ENCODE data around the gene SEC61B.
"Not testable (repeated sequence)": the region's sequence is repeated elsewhere in the genome, so short reads cannot be mapped to it uniquely, and the experiment has no call there.

SEC61B gene

DNA sequence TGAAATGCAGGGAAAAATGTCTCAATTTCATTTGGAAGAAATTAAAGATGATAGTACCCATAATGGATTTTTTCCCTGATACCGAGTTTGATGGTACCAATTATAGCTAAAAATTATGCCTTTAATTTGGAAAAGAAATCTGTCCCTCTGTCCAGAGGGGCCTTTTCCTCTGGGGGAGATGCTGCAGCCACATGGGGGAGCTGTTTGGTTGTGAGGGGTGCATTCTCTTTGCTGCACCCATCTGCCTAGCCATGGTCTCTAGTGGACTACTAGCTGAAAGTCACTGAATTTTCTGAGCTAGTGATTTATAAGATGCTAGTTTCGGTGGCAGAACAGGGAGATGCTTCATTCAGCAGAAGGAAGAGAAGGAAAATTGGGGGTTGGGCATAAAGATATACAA is 9.6 kb downstream of the SEC61B start:
- in situ Hi-C loops (cut with HindIII; ENCODE audit: low pct_unique_long_range_greater_than_20kb, low sequenced_read_pairs), result no loop called here
- TF ChIP-seq JUND (IDR thresholded peaks at IDR 0.05; ENCODE audit: low read depth), result no peak
- DNase-seq (ENCODE audit: low read depth in 1 of 2, low spot score in 1 of 2), result peak in 1 of 2 experiments; percentile 9

DNA sequence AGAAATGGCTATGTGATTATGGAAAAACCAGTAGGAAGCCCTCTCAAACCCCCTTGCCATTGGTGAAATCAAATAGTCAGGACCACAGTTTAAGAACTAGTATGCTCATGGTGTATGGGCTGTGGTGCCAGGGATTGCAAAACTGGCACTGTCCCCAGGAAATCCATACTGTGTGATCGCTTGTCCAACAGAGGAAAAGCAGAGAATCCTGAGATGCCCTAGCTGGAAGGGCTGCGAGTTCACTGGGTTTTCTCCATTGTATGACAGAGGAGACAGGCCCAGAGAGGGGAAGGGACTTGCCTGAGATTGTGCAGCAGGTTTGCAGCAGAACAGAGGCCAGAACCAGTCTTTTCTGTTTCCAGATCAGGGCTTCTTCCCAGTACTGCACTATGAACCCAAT is 12.5 kb downstream of the SEC61B start:
- DNase-seq (ENCODE audit: low read depth in 1 of 2, low spot score in 1 of 2), result no peak
- TF ChIP-seq JUND (IDR thresholded peaks at IDR 0.05; ENCODE audit: low read depth), result no peak
- in situ Hi-C loops (cut with HindIII; ENCODE audit: low pct_unique_long_range_greater_than_20kb, low sequenced_read_pairs), result no loop called here

DNA sequence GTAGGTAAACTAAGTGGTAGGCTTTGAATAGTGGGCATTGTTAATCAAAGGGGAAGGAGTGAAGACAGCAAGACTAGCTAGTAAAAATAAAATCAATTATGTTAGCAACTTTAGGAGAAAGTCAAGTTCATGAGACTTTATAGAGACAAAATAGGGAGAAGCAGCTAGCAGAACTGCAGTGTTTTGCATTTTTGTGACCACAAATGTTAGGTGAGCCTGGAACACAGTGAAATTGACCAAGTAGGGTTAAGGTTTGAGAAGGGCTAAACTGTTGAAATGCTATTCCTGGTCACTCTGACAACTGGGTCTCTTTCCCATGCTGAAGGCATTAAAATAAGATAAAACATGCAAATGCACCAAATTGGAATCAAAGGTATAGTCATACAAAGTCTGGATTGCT is 13.0 kb downstream of the SEC61B start:
- TF ChIP-seq JUND (IDR thresholded peaks at IDR 0.05; ENCODE audit: low read depth), result no peak
- DNase-seq (ENCODE audit: low read depth in 1 of 2, low spot score in 1 of 2), result no peak
- in situ Hi-C loops (cut with HindIII; ENCODE audit: low pct_unique_long_range_greater_than_20kb, low sequenced_read_pairs), result no loop called here

DNA sequence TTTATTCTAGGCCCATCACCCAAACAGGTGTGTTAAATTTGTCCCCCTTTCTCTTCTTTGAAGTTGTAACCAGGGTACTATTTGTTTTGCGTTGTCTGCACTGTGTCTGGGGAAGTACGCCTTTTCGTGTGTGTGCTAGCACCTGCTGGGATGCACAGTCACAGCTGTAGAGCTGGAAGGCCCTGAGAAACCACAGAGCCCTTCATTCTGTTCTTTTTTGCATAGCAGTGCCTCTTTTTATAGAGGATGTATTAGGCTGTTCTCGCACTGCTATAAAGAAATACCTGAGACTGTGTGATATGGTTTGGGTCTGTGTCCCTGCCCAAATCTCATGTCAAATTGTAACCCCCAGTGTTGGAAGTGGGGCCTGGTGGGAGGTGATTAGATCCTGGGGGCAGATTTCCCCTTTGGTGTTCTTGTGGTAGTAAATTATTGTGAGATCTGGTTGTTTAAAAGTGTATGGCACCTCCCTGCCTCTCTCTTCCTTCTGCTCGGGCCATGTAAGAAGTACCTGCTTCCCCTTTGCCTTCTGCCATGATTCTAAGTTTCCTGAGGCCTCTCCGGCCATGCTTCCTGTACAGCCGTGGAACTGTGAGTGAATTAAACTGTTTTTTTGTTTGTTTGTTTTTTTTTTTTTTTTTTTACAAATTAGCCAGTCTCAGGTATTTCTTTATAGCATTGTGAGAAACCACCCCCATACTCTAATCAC is 14.0 kb downstream of the SEC61B start:
- no peak for TF ChIP-seq JUND (IDR thresholded peaks at IDR 0.05; ENCODE audit: low read depth)
- in situ Hi-C loops (cut with HindIII; ENCODE audit: low pct_unique_long_range_greater_than_20kb, low sequenced_read_pairs), result no loop called here
- no peak for DNase-seq (ENCODE audit: low read depth in 1 of 2, low spot score in 1 of 2)

DNA sequence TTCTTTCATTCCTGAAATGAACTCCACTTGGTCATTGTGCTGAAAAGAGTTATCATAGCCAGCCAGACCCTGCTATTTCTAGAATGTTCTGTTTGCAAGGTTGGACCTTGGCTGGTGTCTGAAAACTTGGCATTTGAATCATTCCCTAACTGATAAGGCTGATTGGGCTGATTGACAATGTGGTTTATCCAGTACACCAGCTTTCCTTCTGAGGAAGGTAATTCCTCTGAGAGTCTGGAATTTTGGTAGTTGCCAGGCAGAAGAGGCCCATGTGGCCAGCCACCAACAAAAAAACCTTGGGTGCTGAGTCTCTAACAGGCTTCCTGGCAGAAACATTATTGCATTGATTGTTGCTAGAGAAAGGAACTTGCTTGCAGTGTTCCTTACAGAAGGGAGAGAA is 15.3 kb downstream of the SEC61B start:
- TF ChIP-seq JUND (IDR thresholded peaks at IDR 0.05; ENCODE audit: low read depth), result no peak
- DNase-seq (ENCODE audit: low read depth in 1 of 2, low spot score in 1 of 2), result no peak
- in situ Hi-C loops (cut with HindIII; ENCODE audit: low pct_unique_long_range_greater_than_20kb, low sequenced_read_pairs), result no loop called here

DNA sequence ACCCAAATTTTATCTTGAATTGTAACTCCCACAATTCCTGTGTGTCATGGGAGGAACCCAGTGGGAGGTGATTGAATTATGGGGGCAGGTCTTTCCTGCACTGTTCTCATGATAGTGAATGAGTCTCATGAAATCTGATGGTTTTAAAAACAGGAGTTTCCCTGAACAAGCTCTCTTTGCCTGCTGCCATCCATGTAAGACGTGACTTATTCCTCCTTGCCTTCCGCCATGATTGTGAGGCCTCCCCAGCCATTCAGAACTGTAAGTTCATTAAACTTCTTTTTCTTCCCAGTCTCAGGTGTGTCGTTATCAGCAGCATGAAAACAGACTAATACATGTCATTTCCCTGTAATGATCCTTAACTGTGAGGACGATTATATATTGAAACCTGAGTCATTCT is 15.8 kb downstream of the SEC61B start:
- in situ Hi-C loops (cut with HindIII; ENCODE audit: low pct_unique_long_range_greater_than_20kb, low sequenced_read_pairs); DNase-seq (ENCODE audit: low read depth in 1 of 2, low spot score in 1 of 2): not testable (repeated sequence)

DNA sequence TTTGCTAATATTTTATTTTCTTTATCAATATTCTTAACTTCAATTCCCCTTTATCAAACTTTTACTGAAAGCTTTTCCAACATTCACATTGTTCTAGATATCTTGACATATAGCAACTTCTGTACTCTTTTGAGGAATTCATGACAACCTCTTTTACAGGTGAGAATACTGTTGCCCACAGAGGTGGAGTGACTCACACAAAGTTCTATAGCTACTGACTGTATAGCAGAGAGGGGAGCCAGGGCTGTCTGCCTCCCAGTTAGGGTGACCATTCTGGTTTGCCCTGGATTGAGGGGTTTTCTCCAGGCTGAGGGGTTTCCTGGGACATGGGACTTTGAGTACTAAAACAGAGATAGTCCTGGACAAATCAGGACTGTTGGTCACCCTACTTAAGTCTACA is 16.2 kb downstream of the SEC61B start:
- DNase-seq (ENCODE audit: low read depth in 1 of 2, low spot score in 1 of 2), result no peak
- in situ Hi-C loops (cut with HindIII; ENCODE audit: low pct_unique_long_range_greater_than_20kb, low sequenced_read_pairs), result no loop called here
- no peak for TF ChIP-seq JUND (IDR thresholded peaks at IDR 0.05; ENCODE audit: low read depth)

GRCh38 chr9:99239341-99240060 is 17.4 kb downstream of the SEC61B start:
- in situ Hi-C loops (cut with HindIII; ENCODE audit: low pct_unique_long_range_greater_than_20kb, low sequenced_read_pairs), result no loop called here
- no peak for DNase-seq (ENCODE audit: low read depth in 1 of 2, low spot score in 1 of 2)
- TF ChIP-seq JUND (IDR thresholded peaks at IDR 0.05; ENCODE audit: low read depth), result no peak

DNA sequence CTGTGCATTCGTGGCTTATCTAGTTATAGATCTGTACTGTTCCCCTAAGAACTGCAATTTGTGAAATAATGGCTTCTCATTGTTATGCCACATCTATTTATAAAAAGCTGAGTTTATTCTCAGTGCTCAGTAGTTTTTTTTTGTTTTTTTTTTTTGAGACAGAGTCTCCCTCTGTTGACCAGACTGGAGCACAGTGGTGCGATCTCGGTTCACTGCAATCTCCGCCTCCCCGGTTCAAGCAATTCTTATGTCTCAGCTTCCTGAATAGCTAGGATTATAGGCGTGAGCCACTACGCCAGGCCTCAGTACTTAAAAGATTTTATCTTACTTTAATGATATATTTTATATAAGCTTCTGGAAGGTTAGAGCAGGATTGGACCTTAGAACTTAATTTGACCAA is 19.0 kb downstream of the SEC61B start:
- DNase-seq (ENCODE audit: low read depth in 1 of 2, low spot score in 1 of 2), result no peak
- in situ Hi-C loops (cut with HindIII; ENCODE audit: low pct_unique_long_range_greater_than_20kb, low sequenced_read_pairs), result no loop called here

GRCh38 chr9:99244344-99245260 is 22.5 kb downstream of the SEC61B start:
- in situ Hi-C loops (cut with HindIII; ENCODE audit: low pct_unique_long_range_greater_than_20kb, low sequenced_read_pairs), result no loop called here
- DNase-seq (ENCODE audit: low read depth in 1 of 2, low spot score in 1 of 2), result no peak
- TF ChIP-seq JUND (IDR thresholded peaks at IDR 0.05; ENCODE audit: low read depth), result no peak

More for the DNA sequence above, 19.0 kb downstream of the SEC61B start:
- TF ChIP-seq JUND (IDR thresholded peaks at IDR 0.05; ENCODE audit: low read depth), result no peak

DNA sequence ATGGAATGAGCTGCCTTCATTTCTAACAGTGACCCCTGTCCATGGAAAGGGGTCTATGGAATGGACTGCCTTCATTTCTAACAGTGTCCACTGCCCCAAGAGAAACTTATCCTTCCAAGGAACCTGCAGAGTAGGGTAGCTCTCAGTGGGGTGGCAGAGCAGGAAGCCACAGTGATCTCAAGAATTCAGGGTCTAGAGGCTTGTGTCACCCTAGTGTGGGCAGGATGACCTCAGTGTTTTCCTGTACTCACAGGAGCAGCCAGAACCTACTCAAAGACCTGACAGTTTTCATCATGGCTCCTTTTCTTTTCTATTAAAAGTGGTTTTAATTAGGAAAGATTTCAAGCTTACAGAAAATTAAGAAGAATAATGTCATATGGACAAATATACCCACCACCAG is 27.5 kb downstream of the SEC61B start:
- no peak for DNase-seq (ENCODE audit: low read depth in 1 of 2, low spot score in 1 of 2)
- in situ Hi-C loops (cut with HindIII; ENCODE audit: low pct_unique_long_range_greater_than_20kb, low sequenced_read_pairs), result no loop called here
- no peak for TF ChIP-seq JUND (IDR thresholded peaks at IDR 0.05; ENCODE audit: low read depth)

DNA sequence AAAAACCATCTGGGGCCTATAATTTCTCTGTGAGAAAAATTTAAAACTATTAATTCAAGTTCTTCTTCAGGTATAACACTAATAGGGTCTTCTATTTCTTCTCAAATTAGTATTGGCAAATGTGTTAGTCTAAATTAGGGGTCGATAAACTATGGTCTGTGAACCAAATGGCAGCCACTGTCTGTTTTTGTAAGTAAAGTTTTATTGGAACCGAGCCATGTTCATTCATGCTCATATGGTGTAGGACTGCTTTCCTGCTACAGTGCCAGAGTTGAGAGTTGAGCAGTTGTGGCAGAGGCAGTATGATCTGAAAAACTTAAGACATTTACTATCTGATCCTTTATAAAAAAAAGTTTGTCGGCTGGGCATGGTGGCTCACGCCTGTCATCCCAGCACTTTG is 29.1 kb downstream of the SEC61B start:
- no peak for DNase-seq (ENCODE audit: low read depth in 1 of 2, low spot score in 1 of 2)
- in situ Hi-C loops (cut with HindIII; ENCODE audit: low pct_unique_long_range_greater_than_20kb, low sequenced_read_pairs), result no loop called here
- no peak for TF ChIP-seq JUND (IDR thresholded peaks at IDR 0.05; ENCODE audit: low read depth)

GRCh38 chr9:99253134-99253533 is 31.1 kb downstream of the SEC61B start:
- DNase-seq (ENCODE audit: low read depth in 1 of 2, low spot score in 1 of 2), result no peak
- in situ Hi-C loops (cut with HindIII; ENCODE audit: low pct_unique_long_range_greater_than_20kb, low sequenced_read_pairs), result no loop called here
- no peak for TF ChIP-seq JUND (IDR thresholded peaks at IDR 0.05; ENCODE audit: low read depth)
